Activated B cell treated with CpG ODN at 0.5 μM for 24 hours (primary cell): ENCODE measurements around the gene CEP43. TPM values are rescaled to one million over a fixed set of nuclear protein-coding genes. Genes with fewer than 3 reads are reported as not detected.

Source experiments
- ATAC-seq: fragments of 200-7000 bp; cut with Tn5 transposase; one replicate; pipeline ENCODE4 v1.10.0; 2021; ENCODE audit warnings: low read depth, mild to moderate bottlenecking, moderate library complexity
- CTCF ChIA-PET: fragments of 350-600 bp; sonication (Branson Sonifier 250); formaldehyde crosslinking; loops from one replicate; lab custom pipeline; 2021; ENCODE audit warnings: antibody characterized with exemption; lab: Charles Lee
- POLR2A ChIA-PET: fragments of 350-600 bp; sonication (Branson Sonifier 250); formaldehyde crosslinking; loops from one replicate; lab custom pipeline; 2021; ENCODE audit warnings: antibody characterized with exemption; lab: Charles Lee
- DNase-seq: peaks from one replicate; pipeline ENCODE4 v3.0.0; 2022
- H3K27ac Mint-ChIP-seq: one replicate; pipeline ENCODE4 v1.8.0; 2020; ENCODE audit warnings: mixed read lengths
- H3K27me3 Mint-ChIP-seq: one replicate; pipeline ENCODE4 v1.8.0; 2021; ENCODE audit warnings: mixed read lengths
- H3K36me3 Mint-ChIP-seq: one replicate; pipeline ENCODE4 v1.8.0; 2021; ENCODE audit warnings: low read depth, mixed read lengths
- H3K4me1 Mint-ChIP-seq: one replicate; pipeline ENCODE4 v1.8.0; 2021; ENCODE audit warnings: mixed read lengths
- H3K4me3 Mint-ChIP-seq: one replicate; pipeline ENCODE4 v1.8.0; 2020; ENCODE audit warnings: mild to moderate bottlenecking, mixed read lengths
- H3K9me3 Mint-ChIP-seq: one replicate; pipeline ENCODE4 v1.8.0; 2020; ENCODE audit warnings: mixed read lengths
- intact Hi-C: fragments of 100-400 bp; cut with micrococcal nuclease; formaldehyde crosslinking; loops from one replicate; pipeline ENCODE4 v1.15.1; 2024
- total RNA-seq: library from RNA; stranded (reverse); gene quantifications from 2 replicates; pipeline ENCODE4 v1.2.3, GENCODE V29; 2022
- TF ChIP-seq, protein P1 (sequence below): fragments of 200-600 bp; IDR thresholded peaks from one replicate; pipeline ENCODE4 v1.8.0; 2022; ENCODE audit warnings: antibody characterized with exemption, mild to moderate bottlenecking

CEP43 gene
- total RNA-seq, 1 donor from 2014 or later, result 31.0 TPM

DNA sequence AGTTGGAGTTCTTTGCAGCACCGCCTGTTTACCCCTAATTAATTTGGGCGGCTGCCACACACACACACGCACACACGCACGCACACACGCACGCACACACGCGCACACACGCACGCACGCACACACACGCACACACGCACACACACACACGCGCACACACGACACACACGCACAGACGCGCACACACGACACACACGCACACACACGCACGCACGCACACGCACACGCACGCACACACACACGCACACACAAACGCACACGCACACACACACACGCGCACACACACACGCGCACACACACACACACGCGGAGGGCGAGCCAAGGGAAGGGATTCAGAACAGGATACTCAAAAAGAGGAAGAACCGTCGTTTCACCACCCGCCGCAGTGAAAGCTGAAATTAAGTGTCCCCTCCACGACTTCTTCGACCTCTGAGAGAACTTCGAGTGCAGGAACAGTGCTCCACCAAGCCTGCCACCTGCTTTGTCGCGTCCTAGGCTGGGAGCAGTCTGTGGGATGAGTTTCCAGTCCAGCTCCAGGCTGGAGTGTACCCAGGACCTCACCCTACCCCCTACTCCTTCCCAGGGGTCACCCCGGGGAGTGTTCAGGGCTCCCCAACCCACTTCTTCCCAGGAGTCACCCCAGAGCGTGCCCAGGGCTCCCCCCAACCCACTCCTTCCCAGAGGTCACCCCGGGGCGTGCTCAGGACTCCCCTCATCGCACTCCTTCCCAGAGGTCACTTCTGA, 43.9 kb upstream of the CEP43 start:
- ATAC-seq, result peak; percentile 4
- CTCF ChIA-PET, result interaction anchor here (0.6 to 3.1 kb wide), 3 partner anchors 33 to 186 kb away, joined by 3 to 10 read pairs (median 3); no protein-coding TSS in a partner anchor
- H3K27ac Mint-ChIP-seq, result peak overlapping the region; percentile 95
- TF ChIP-seq, protein P1, sequence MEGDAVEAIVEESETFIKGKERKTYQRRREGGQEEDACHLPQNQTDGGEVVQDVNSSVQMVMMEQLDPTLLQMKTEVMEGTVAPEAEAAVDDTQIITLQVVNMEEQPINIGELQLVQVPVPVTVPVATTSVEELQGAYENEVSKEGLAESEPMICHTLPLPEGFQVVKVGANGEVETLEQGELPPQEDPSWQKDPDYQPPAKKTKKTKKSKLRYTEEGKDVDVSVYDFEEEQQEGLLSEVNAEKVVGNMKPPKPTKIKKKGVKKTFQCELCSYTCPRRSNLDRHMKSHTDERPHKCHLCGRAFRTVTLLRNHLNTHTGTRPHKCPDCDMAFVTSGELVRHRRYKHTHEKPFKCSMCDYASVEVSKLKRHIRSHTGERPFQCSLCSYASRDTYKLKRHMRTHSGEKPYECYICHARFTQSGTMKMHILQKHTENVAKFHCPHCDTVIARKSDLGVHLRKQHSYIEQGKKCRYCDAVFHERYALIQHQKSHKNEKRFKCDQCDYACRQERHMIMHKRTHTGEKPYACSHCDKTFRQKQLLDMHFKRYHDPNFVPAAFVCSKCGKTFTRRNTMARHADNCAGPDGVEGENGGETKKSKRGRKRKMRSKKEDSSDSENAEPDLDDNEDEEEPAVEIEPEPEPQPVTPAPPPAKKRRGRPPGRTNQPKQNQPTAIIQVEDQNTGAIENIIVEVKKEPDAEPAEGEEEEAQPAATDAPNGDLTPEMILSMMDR, result no peak
- H3K36me3 Mint-ChIP-seq, result peaks cover 42% of the 10 kb centered on the region
- intact Hi-C loops, result no loop called here
- H3K4me3 Mint-ChIP-seq, result peak overlapping the region; percentile 91
- POLR2A ChIA-PET, result interaction anchor here (0.7 to 8.3 kb wide), 18 partner anchors 14 to 328 kb away, joined by 3 to 113 read pairs (median 8); partner anchors contain the start of genes CCR6, CEP43 and RPS6KA2
- H3K4me1 Mint-ChIP-seq, result peaks cover 83% of the 10 kb centered on the region
- peak; percentile 41 for DNase-seq
- H3K27me3 Mint-ChIP-seq, result no peaks in the 10 kb centered on the region
- H3K9me3 Mint-ChIP-seq, result no peaks in the 10 kb centered on the region

DNA sequence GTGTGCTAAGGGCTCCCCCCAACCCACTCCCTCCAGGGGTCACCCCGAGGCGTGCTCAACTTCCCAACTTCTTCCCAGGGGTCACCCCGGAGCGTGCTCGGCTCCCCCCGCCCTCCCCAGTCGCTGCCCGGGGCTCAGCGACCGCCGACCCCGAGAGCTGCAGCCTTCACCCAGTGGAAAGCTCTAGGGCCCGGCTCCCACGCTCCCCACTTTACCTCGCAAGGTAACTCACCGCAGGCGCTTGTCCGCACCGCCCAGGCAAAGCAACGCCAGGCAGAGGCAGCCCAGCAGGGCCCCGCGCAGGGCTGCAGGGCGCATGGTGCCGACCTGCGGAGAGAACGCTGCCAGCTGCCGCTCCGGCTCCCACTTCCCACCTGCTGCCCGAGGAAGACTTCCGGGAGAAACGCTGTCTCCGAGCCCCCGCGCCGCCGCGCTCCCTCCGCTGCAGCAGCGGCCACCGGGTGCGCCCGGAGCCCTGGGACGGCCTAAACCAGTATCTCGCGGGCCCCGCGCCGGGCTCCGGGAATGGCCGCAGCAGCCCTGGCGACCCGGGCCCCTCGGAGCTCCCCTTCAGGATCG, 43.2 kb upstream of the CEP43 start:
- peak overlapping the region; percentile 91 for H3K4me3 Mint-ChIP-seq
- ATAC-seq, result peak; percentile 2
- CTCF ChIA-PET, result interaction anchor here (1.0 to 3.1 kb wide), 4 partner anchors 32 to 186 kb away, joined by 3 to 15 read pairs (median 6); no protein-coding TSS in a partner anchor
- intact Hi-C loops, result loop anchor here (1.0 to 2.0 kb wide), 2 partner anchors 43 to 91 kb away; partner anchors contain the start of gene CEP43
- TF ChIP-seq, protein P1, result no peak
- peaks cover 82% of the 10 kb centered on the region for H3K4me1 Mint-ChIP-seq
- peaks cover 38% of the 10 kb centered on the region for H3K36me3 Mint-ChIP-seq
- H3K27ac Mint-ChIP-seq, result peak overlapping the region; percentile 95
- H3K27me3 Mint-ChIP-seq, result no peaks in the 10 kb centered on the region
- peak; percentile 22 for DNase-seq
- POLR2A ChIA-PET, result interaction anchor here (0.7 to 8.3 kb wide), 25 partner anchors 9 to 329 kb away, joined by 3 to 113 read pairs (median 5); partner anchors contain the start of genes CCR6, CEP43 and RPS6KA2
- H3K9me3 Mint-ChIP-seq, result no peaks in the 10 kb centered on the region

DNA sequence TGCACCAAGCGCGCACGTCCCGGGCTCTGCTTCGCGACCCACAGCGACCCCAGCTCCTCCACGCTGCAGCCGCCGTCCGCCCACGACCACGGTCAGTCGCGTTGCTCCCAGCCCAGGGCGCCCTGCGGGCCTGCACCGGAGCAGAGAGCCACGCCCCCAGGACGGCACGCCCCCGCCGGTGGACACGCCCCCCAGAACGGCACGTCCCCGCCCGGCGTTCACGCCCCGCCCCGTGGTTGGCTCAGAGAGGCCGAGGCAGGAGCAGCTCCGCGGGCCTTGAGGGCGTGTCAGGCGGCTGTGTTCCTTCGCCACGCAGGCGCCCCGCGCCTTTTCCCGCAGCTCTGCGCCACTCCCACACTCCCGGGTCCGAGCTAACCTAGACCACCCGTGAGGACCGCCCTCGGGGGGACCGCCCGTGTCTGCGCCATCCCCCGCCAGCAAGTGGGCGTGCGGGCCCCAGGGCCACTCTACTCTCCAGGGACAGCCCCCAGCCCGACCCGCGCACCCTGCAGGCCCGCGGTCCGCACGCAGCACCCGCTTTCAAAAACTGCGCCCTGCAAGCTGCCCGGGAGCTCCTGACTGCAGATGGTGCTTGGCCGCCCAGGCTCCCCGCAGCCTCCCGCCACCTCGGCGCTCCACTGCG, 42.6 kb upstream of the CEP43 start, which contains the start of gene RNASET2:
Gene RNASET2, minus strand, starts transcription at position 107 of the 643 bp plus-strand sequence. CDS start 368 bp downstream, outside the sequence.
- Mint-ChIP-seq H3K27me3 (no peaks in the 10 kb centered on the region), H3K4me1 (peaks cover 76% of the 10 kb centered on the region), H3K9me3 (no peaks in the 10 kb centered on the region), H3K36me3 (peaks cover 32% of the 10 kb centered on the region), H3K4me3 (peak within 1 kb of the TSS; percentile 91), H3K27ac (peak within 1 kb of the TSS; percentile 100)
- ATAC-seq (peak; percentile 82), DNase-seq (peak; percentile 100)
- ChIA-PET POLR2A (interaction anchor here (0.6 to 8.3 kb wide), 24 partner anchors 9 to 206 kb away, joined by 3 to 113 read pairs (median 6); partner anchors contain the start of genes CCR6 and CEP43), CTCF (interaction anchor here (1.7 to 3.1 kb wide), 3 partner anchors 33 to 185 kb away, joined by 3 to 15 read pairs (median 10); no protein-coding TSS in a partner anchor)
- intact Hi-C loops, result loop anchor here (1.0 to 2.0 kb wide), 3 partner anchors 43 to 329 kb away; partner anchors contain the start of genes CEP43 and RPS6KA2
- TF ChIP-seq, protein P1, result no peak

DNA sequence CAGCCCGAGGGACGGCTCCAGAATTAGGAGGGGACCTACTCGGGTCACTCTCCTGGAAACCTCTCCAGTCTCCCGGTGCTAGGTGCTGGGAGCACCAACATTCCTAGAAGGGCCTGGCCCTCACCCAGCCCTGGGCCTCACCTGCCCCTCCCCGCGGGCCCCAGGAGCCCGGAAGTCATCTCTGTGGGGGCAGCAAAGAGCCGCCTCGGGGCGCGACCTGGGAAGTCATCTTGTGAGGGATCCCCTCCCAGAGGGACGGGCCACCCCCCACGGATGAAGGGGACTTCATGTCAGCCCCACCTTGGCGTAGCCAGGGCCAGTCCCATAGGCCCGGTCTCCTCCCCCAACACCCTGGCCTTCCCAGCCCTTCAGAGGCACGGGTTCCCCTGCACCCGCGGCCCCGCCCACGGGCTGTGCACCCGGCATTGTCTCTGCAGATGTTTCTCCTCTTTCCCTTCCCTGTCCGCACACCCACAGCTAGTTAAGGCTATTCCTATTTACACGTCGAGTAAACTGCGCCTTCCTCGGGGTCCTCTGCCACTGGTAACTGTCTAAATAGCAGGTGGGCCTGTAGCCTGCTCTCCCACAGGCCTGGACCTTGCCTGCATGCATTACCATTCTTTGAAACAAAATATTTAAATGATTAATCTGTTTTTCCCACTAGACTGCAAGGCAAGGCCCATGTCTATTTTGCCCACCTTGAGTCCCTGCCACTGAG, 42.0 kb upstream of the CEP43 start:
- intact Hi-C loops, result loop anchor here (1.0 to 2.0 kb wide), 2 partner anchors 90 to 330 kb away; partner anchors contain the start of gene RPS6KA2
- Mint-ChIP-seq H3K27ac (peak overlapping the region; percentile 100), H3K27me3 (no peaks in the 10 kb centered on the region), H3K9me3 (no peaks in the 10 kb centered on the region), H3K4me1 (peaks cover 70% of the 10 kb centered on the region), H3K4me3 (peak overlapping the region; percentile 91), H3K36me3 (peaks cover 26% of the 10 kb centered on the region)
- TF ChIP-seq, protein P1, result no peak
- ATAC-seq, result peak; percentile 7
- ChIA-PET POLR2A (interaction anchor here (0.6 to 8.3 kb wide), 21 partner anchors 10 to 206 kb away, joined by 3 to 113 read pairs (median 6); partner anchors contain the start of genes CCR6 and CEP43), CTCF (interaction anchor here (1.7 to 3.1 kb wide), 3 partner anchors 32 to 184 kb away, joined by 3 to 15 read pairs (median 10); no protein-coding TSS in a partner anchor)
- peak; percentile 53 for DNase-seq
